GM19239 (cell line): Measurements from ENCODE around the gene ITGA6.

Experiments used
- DNase-seq: peaks from one replicate; pipeline ENCODE4 v3.0.0; 2011; ENCODE audit warnings: low spot score; ENCODE audit not compliant: insufficient read length
- FAIRE-seq: peaks from 2 replicates; lab custom pipeline; 2011; peaks lifted over from hg19 to GRCh38; lab: Jason Lieb, UNC

ITGA6 gene

DNA sequence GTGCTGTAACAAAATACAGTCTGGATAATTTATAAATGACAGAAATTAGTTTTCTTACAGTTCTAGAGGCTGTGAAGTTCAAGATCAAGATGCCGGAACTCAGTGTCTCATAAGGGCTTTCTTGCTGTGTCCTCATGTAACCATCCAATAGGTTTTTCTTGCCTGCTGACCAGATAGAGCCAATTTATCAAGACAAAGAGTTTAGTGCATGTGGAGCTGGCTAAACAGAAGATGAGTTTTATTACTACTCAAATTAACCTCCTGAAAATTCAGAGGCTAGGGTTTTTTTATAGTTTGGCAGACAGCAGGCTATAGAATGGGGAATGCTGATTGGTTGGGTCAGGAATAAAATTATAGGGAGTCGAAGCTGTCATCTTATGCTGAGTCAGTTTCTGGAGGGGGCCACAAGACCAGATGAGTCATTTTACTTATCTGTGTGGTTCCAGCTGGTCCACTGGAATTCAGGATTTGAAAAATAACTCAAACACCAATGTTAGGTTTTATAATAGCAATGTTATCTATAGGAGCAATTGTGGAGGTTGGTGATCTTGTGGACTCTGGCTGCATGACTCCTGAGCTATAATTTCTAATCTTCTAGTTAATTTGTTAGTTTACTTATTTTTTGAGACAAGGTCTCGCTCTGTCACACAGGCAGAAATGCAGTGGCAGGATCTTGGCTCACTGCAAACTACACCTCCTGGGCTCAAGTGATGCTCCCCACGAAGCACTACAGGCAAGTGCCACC, 125.3 kb downstream of the ITGA6 start:
- no peak for DNase-seq
- no peak for FAIRE-seq

DNA sequence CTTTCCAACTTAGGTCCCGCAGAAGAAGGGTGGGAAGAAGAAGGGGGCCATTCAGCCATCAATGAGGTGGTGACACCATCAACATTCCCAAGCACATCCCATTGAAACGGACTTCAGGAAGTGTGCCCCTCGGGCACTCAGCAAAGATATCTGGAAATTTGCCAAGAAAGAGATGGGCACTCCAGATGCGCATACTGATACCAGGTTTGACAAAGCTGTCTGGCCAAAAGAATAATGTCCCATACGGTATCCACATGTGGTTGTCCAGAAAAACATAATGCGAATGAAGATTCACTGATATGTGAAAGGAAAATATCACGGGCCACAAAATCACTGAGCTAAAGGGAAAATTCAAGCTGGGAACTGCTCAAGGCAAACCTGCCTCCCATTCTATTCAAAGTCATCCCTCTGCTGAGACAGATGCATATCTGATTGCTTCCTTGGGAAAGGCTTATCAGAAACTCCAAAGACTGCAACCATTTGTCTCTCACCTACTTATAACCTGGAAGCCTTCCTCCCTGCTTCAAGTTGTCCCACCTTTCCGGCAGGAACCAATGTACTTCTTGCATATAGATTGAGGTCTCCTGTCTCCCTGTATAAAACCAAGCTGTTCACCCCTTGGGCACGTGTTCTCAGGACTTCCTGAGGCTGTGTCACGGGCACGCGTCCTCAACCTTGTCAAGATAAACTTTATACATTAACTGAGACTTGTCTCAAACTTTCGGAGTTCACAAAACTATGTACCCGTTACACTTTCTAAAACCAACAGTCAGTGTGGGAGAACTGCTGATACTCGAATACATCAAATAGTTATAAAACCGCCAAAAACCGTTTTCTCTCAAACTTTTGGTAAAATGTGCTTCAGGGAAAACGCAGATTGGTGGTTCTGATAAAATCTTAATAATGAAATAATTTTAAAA, 127.2 kb downstream of the ITGA6 start:
- DNase-seq (no peak), FAIRE-seq (no peak)

DNA sequence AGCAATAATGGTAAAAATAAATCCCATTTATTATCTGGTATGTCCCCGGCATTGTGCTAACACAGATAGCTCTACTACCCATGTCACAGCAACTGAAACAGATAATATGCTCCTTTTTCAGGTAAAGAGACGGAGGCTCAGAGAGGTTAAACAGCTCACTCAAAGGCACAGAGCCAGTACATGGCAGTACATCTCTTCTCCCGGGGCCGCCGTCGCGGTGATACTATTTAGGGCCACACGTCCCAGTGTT, 127.8 kb downstream of the ITGA6 start:
- peak; percentile 73 for FAIRE-seq
- DNase-seq = no peak
